HG02943 (cell line): ENCODE results near the gene ST14.
"Not testable (repeated sequence)": the region's sequence is repeated elsewhere in the genome, so short reads cannot be mapped to it uniquely, and the experiment has no call there.

ENCODE experiments used
- ATAC-seq: cut with Tn5 transposase; IDR thresholded peaks from one replicate; pipeline ENCODE4 v1.9.1; 2021; ENCODE audit warnings: mild to moderate bottlenecking, low read depth, moderate library complexity; ENCODE audit not compliant: unreplicated experiment

ST14 gene

GRCh38 chr11:130161441-130162145 is 2.0 kb downstream of the ST14 start:
- no peak for ATAC-seq

DNA sequence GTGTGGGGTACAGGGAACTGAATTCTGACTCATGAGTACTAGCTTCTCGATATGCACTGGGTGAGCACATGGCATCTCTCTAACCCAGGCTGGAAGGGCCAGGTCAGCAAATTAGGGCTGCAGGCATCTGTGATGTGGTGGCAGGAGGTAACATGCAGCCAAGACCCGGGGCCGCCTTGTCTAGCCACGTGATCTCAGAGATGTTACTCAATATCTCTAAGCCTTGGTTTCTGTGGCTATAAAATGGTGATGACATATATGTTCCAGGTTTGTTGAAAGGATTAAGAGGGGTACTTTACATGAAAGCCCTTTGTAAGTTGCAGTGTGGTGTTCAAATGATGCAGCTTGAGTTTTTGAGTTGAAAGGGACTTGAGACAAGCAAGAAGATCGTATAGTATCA is 3.2 kb downstream of the ST14 start:
- no peak for ATAC-seq

- no peak for ATAC-seq
Measured at GRCh38 chr11:130163346-130164220, 4.0 kb downstream of the ST14 start.

DNA sequence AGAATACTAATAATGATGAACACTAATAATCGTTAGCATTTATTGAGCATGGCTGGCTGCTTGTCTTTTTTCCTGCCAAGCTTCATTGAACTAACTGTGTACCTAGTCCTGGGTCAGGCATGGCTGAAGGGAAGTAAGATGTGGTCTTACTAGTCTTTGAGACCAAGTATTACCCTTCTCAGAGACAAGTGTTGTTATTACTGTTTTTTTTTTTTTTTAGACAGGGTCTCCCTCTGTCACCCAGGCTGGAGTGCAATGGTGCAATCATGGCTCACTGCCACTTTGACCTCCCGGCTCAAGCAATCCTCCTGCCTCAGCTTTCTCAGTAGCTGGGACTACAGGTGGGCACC is 4.6 kb downstream of the ST14 start:
- ATAC-seq, result no peak

DNA sequence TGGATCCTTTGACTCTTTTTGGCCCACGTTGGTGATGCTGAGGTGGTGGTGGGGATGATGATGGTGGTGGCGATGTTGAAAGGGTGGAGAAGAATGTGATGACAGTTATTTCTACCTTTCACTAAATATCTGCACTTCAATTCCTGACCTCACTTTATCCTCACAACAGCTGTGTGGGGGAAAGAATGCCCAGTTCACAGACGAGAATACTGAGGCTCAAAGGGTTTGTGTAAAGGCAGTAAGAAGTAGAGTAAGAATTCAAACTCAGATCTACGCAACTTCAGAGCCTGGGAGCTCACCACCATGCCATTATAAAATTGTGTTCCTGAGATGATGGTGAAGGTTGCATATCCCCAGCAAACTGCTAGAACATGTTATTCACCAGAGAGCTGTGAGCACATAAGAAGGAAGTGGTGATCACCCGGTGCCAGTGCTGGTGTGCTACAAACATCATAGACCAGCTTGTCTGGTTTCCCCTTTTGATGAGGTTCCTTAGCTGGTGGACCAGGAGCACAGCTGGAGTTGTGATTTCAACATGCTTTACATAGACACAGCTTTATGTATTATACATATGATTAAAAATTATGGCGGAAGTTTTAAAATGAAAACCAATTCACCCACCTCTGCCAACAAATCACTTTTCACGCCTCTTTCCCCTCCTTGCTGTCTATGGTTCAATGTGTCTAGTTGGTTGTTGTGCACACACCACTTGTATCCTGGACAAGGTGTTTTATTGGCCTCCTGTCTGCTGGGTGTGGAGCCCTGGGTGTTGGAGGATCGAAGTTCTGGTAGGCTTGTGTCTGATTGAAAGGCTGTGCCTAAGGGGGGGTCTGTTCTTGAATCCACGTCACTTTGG is 6.2 kb downstream of the ST14 start:
- ATAC-seq, result no peak

DNA sequence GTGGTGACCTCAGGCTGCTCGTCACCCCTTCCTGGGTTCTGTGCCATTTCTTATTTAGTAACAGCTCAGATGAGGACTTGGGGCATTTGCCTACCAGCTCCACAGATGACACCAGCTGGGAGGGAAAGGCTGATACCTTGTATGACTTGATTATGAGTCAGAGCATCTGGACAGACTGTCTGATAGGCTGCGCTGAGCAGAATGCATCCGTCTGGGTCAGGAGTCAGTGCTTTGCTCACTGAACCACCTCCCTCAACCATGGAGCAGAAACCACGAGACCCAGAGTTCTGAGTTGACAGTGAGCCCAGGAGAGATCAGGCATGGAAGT is 6.8 kb downstream of the ST14 start:
- ATAC-seq, result no peak

DNA sequence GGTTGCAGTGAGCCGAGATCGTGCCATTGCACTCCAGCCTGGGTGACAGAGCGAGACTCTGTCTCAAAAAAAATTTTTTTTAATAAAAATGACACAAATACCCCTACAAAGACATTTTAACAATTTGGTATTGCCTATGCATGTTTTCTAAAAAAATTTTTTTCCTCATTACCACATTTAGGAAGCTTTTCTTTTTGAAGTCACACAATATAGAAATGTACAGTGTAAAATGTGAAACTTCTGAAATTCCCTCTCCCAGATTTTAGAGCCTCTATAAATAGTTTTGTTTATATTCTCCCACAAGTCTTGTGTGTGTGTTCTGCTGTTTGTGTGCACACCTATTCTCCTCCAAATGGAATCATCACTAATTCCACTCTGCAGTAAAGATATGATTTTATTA is 7.6 kb downstream of the ST14 start:
- ATAC-seq, result no peak

GRCh38 chr11:130168105-130168504 is 8.5 kb downstream of the ST14 start:
- ATAC-seq, result no peak

GRCh38 chr11:130170345-130170744 is 10.8 kb downstream of the ST14 start:
- no peak for ATAC-seq

DNA sequence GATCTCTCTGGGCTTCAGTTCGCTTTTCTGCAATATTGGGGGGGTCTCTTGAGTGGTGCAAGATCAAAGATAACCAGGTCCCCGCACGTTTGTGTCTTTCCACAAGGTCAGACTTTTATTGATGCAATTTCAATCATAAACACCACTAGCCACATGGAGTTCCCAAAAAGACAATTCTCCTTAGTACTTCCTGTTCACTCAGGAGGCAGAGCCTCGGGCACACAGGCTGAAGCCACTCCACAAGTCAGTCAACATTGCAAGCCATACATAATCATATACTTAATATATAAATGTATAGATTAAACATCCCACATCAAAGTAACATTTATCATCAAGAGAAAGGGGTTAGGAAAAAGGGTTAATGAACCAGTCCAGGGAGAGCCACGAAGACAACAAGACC is 12.0 kb downstream of the ST14 start:
- no peak for ATAC-seq

DNA sequence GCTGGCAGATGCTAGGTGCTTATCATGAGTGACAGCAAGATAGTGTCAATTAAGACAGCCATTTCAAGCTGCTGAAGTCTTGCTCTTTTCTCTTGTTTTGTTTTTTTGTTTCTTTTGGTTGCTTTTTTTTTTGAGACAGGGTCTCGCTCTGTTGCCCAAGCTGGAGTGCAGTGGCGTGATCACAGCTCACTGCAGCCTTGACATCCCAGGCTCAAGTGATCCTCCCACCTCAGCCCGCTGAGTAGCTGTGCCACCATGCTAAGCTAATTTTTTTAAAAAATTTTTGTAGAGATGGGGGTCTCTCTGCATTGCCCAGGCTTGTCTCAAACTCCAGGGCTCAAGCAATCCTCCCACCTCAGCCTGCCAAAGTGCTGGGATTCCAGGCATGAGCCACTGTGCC is 12.4 kb downstream of the ST14 start:
- not testable (repeated sequence) for ATAC-seq

DNA sequence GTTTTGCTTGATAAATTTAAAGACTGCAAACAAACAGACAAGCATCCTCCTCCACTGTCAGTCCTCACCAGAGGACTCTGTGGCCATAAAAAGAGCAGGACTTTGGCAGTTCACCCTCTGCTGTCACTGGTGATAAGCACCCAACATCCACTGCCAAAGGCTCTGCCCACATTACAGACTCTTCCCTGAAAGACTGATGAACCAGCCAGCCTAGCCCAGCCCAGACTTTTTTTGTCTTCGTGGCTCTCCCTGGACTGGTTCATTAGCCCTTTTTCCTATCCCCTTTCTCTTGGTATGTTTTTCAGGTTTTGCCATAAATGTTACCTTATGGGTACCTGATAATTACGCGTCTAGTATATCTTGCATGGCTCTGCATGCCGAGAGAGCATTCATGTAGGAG is 15.1 kb downstream of the ST14 start:
- no peak for ATAC-seq

DNA sequence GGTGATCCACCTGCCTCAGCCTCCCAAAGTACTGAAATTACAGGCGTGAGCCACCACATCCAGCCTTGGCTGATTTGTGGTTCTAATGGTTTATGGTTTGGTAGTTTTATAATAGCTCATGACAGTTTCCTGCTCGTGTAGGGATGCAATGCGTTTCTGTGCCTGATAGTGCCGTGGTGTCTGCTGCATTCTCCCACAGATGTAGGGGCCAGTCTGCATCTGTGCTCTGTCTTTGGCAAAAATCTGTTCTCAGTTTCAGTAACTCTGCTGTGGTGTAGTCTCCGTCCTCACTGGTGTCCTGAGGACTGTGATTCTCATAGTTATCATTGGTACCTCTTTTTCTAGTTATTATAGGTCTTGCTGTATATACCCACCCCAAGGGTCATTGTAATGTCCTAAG is 16.3 kb downstream of the ST14 start:
- no peak for ATAC-seq

GRCh38 chr11:130177782-130178181 is 18.2 kb downstream of the ST14 start:
- ATAC-seq, result no peak

DNA sequence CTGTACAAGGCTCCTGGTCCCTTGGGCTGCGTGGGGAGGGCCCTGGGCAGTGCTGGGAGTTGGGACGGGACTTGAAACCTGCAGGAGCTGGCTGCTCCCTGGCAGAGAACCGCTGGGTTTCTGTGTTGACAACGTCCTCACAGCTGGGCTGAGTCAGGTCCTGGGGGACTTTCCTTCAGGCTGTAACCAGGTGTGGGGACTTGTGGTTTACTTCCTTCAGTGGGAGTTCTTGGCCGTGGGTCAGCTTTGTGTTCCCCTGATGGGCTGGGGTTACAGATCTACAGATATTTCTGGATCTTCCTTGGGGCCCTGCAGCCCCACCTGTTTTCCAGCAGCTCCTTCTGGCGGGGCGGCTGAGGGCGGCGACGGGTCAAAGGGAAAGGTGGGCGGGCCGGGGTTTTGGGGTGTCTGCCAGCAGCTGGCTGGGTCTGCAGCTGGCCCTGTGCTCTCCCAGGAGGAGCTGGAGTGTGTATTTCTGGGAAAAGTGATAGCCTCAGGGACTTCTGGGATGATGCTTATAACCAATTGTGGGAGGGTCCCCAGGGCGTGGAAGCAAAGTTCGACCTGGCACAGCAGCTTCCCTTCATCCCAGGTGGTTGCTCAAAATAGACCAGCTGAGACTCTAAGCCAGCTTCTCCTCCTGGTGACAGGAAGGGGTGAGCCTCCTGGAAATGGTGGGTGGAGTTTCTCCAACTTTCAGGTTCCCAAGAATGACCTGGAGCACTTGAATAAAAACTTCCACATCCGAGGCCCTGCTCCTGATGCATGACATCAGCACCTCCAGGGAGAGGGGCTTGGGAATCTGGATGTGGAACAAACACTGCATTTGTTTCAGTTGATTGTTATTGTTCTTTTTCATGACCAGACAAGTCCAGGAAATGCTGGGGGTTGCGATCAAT is 19.1 kb downstream of the ST14 start:
- no peak for ATAC-seq

DNA sequence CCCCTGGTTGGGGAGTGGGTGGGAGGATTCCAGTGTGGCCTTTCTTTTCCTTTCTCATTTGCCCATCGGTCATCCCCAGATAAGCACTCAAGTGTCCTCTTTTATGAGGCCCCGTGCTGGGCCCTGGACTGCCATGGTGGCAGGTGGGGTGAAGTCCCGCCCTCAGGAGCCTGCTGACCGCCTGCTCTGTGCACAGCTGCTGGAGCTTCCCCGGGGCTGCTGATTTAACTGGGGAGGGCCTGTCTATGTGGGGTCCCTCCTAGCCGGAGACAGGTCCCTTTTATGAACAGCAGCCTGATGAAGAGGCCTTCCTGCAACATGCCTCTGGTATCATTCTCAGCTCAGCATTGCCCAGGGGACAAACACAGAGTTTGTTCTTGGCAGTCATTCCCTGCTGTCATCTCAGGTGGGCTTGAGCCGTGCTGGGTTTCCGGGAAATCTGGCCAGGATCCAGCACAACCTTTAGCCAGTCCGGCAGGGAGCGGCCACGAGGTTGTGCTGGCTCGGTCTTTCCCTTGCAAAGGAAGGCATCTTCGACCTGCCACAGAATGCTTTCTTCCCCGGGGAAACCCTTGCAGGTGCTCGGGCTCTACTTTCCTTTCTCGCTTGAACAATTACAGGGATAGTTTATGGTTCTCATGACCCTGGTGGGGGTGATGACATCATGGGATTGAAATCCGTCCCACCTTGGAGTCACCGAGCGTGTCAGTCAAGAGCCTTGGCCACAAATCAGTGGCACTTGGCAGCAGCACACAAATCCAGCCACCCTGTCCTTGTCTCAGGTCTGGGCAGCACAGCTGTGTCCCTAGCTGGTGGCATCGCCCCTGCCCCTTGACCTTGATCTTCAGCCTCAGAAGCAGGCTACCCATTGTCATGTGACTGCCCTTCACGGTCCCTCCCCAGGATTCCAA is 20.1 kb downstream of the ST14 start:
- ATAC-seq, result no peak

DNA sequence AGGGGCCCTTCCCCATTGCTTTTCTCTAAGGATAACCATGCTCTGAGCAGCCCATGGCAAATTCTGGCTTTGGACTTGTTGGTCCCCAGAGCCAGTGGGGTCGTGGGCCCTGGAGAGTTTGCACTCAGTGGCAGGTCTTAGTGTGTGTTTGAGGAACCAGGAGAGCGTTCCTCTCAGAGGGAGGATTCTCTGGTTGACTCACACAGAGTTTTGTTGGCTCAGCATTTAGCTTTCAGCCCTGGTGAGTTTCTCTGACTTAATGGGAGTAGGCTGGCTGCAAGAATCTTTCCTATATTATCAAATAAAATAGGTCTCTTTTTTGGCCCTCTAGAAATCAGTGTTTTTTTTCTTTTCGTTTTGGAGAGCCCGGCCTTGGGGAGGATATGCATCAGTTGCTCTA is 20.9 kb downstream of the ST14 start:
- no peak for ATAC-seq

DNA sequence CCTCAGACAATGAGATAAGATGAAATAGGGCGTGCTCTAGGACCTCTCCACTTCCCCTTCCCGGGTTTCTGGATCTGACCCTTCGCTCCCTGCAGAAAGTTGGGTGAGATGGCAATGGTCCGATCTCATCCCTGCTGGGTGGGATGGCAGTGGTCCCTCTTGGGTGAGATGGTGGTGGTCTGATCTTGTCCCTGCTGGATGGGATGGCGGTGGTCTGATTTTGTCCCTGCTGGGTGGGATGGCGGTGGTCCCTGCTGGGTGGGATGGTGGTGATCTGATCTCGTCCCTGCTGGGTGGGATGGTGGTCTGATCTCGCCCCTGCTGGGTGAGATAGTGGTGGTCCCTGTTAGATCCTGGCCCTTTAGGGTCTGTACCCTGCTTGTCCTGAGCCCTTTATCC is 21.3 kb downstream of the ST14 start:
- no peak for ATAC-seq
